Measurements from ENCODE around the gene INPP4B. TPM values are rescaled to one million over a fixed set of nuclear protein-coding genes. Genes with fewer than 3 reads are reported as not detected.
A peak's percentile ranks its signal among the peaks of the same experiment; 100 is the strongest.

INPP4B gene
- total RNA-seq, 1 donor from 2014 or later = 8.2 TPM

GRCh38 chr4:142129931-142130330 is 716.2 kb downstream of the INPP4B start:
- DNase-seq (ENCODE audit: low spot score in 2 of 2) = no peak
- no peak for FAIRE-seq

DNA sequence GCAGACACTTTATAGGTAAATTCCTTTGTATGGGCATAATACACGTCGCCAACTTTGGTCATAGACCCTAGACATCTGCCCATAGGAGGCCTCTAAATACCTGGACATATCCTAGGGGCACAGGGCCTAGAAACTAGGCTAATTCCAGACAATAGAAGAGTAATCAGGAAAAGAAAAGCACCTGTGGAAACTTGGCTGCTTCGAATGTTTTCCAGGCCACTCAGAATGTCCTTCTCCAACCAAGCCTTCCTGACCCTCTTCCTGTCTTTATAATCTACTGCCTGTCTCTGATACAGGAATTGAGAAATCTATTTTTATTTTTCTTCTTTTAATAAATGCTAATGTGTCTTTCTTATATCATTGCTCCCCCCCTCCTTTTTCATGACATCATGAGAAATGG is 716.6 kb downstream of the INPP4B start:
- no peak for FAIRE-seq
- DNase-seq (ENCODE audit: low spot score in 2 of 2) = no peak

DNA sequence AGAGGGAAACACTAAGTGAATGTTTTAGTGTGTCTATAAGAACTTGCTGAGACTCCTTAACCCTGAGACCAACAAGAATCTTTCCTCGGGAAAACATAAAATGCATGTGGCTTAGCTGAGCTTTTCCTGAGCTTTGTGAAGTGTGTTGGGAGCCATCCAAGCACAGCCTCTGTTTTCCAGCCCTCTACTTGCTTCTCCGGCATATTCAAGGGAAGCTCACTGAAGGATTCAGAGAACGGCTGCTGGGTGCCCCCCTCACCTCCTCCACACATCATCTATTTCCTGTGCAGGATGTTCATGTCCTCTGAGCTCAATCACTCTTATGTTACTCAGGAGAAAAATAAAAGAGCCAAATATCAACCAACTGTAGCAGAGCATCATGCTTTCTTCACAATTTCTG is 717.6 kb downstream of the INPP4B start:
- DNase-seq (ENCODE audit: low spot score in 2 of 2) (no peak), FAIRE-seq (no peak)

GRCh38 chr4:142126890-142127497 is 719.1 kb downstream of the INPP4B start:
- FAIRE-seq = peak; percentile 85
- DNase-seq (ENCODE audit: low spot score in 2 of 2) = peak in 1 of 2 donors; percentile 16

- FAIRE-seq = no peak
- no peak for DNase-seq (ENCODE audit: low spot score in 2 of 2)
These were observed 721.2 kb downstream of the INPP4B start for GRCh38 chr4:142124874-142125273.

DNA sequence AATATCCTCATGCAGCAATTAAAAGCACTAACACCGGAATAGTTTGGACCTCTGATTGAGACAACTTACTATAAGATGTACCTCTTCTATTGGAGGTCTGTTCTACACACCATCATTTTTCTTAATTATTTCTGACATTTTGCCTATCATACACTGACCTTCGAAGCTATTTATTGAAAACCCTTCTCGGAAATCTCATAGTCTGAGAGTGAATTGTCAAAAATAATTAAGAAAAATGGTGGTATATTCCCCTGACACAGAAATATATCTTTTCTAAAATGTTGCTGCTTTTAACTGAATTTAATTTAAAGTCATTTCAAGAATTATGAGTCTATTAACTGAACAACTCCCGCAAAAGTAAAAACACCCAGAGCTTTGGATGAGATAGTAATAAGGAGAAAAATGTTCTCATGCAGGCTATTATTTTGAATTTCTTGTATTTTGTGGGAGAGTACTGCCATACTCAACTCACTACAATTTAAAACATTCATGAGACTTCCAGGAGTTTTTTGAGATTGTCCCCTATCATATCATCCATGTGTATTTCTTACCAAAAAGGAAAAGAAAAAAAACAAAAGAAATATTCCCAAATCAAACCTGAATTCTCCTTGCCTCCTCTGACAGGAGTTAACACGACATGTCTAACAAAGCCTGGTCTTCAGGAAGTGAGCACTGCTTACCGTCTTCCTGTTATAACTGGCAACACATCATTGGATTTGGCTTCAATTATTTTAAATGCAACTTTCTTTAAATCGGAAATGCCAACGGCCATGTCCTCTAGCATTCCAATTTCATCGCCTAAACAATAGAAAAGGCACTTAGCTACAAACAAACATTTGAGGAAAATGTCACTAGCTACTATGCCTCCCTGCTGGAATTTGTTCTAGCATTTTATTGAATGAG is 724.4 kb downstream of the INPP4B start:
- DNase-seq (ENCODE audit: low spot score in 2 of 2) = no peak
- FAIRE-seq = no peak

DNA sequence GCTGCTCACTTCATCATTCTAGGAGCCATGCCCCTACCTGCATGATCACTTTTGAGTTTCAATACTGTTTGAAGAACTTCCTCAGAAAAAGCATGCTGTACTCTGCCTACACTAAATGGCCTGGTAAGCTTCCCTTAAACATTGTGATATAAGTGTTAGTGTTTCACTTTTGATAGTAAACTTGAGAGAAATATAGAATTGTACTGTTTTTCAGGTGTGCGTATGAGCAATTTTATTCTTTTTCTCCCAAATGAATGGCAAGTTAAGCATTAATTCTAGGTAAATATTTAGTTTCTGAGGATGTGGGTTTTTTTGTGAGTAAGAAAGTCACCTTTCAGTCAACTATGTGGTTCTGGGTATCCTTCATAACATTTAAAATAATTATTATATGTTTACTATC is 725.2 kb downstream of the INPP4B start:
- DNase-seq (ENCODE audit: low spot score in 2 of 2) = no peak
- FAIRE-seq = no peak

- no peak for FAIRE-seq
- no peak for DNase-seq (ENCODE audit: low spot score in 2 of 2)
These were observed 733.6 kb downstream of the INPP4B start for GRCh38 chr4:142112451-142112850.

- no peak for FAIRE-seq
- DNase-seq (ENCODE audit: low spot score in 2 of 2) = no peak
These were observed 736.0 kb downstream of the INPP4B start for GRCh38 chr4:142110136-142110535.

DNA sequence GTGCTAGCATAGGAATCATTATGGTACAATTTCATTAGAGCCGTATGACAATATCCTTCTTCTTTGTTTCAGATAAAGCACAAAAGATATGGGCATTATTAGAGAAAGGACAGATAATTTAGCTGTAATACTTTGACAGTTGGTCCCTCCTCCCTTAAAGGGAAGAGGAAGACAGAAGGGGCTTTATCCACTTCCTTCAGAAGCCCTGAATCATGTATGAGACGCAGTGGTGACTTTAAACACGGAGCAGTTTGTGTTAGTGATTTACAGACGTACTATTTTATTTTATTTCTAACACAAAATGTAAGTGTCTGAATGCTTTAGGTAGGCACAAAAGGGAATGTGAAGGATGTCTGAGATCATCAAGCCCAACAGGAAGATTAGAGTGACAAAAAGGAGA is 742.1 kb downstream of the INPP4B start:
- FAIRE-seq (no peak), DNase-seq (ENCODE audit: low spot score in 2 of 2) (no peak)

DNA sequence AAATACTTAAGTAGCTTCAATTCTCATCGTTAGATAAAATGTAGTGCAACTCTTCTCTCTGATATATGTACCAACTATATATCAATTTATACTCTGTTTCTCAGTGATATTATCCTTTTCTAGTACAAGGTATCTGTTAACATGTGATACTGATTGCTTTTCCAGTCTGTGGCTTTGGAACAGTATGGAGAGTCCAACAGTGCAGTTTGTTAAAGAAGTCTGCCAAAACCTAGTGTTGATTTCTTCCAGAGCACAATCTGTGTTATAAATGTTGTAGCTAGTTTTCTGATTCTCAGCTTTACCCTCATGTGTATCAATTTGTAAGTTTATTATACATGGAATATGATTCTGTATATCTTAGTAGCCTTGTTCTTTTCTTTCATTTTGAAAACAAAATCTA is 744.7 kb downstream of the INPP4B start:
- FAIRE-seq (no peak), DNase-seq (ENCODE audit: low spot score in 2 of 2) (no peak)

- FAIRE-seq (no peak), DNase-seq (ENCODE audit: low spot score in 2 of 2) (no peak)
These were observed 745.2 kb downstream of the INPP4B start for GRCh38 chr4:142100941-142101340.

- FAIRE-seq = no peak
- DNase-seq (ENCODE audit: low spot score in 2 of 2) = no peak
These were observed 747.1 kb downstream of the INPP4B start for GRCh38 chr4:142098900-142099545.

- no peak for DNase-seq (ENCODE audit: low spot score in 2 of 2)
- FAIRE-seq = no peak
These were observed 747.7 kb downstream of the INPP4B start for GRCh38 chr4:142098380-142098779.

DNA sequence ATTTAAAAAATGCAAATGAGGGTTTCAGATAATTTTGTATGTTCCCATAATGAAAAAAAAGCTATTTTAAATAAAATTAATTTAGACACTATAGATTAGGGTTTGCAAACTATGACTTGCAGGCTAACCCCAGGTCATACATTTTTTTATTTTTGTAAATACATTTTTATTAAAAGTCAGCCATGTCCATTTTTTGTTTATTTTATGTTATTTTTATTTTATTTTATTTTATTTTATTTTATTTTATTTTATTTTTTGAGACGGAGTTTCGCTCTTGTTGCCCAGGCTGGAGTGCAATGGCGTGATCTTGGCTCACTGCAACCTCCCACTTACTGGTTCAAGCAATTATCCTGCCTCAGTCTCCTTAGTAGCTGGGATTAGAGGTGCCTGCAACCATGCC is 749.1 kb downstream of the INPP4B start:
- no peak for DNase-seq (ENCODE audit: low spot score in 2 of 2)
- FAIRE-seq = no peak

- DNase-seq (ENCODE audit: low spot score in 2 of 2) = no peak
- FAIRE-seq = no peak
These were observed 750.1 kb downstream of the INPP4B start for GRCh38 chr4:142095886-142096605.

GRCh38 chr4:142092941-142093340 is 753.2 kb downstream of the INPP4B start:
- FAIRE-seq (no peak), DNase-seq (ENCODE audit: low spot score in 2 of 2) (no peak)

GRCh38 chr4:142091691-142092182 is 754.4 kb downstream of the INPP4B start:
- FAIRE-seq (no peak), DNase-seq (ENCODE audit: low spot score in 2 of 2) (no peak)

DNA sequence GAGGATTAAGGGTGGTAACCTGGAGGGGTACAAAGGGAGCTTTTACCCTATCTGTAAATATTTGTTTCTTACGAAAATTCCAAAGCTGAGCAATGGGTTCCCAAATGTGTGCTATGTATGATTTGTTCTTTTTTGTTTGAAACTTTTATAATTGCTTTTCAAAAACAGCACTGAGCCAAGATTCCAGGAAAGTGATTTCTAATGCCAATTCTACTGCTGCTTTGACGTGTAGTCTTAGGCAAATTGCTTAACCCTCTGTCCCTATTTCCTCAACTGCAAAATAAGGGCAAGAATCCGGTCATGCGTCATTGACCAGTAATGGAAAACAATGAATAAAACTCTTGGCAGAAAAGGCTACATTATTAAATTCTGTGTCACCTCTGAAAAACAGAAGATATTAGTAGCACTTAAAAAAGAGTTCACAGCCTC is 755.0 kb downstream of the INPP4B start:
- no peak for DNase-seq (ENCODE audit: low spot score in 2 of 2)
- FAIRE-seq = no peak

- DNase-seq (ENCODE audit: low spot score in 2 of 2) = no peak
These were observed 757.2 kb downstream of the INPP4B start for GRCh38 chr4:142088906-142089305.

More at GRCh38 chr4:142088906-142089305, 757.2 kb downstream of the INPP4B start:
- FAIRE-seq = no peak
